SK-N-SH treated with all-trans-retinoic acid at 6 μM for 48 hours (cell line): ENCODE results near the gene TP53AIP1.

Source experiments
- ARNTL ChIP-seq: fragments of 450-650 bp; formaldehyde crosslinking; IDR thresholded peaks from 2 replicates; pipeline ENCODE4 v1.5.0; 2020; ENCODE audit warnings: low read depth, mild to moderate bottlenecking, moderate library complexity, borderline replicate concordance
- CSRNP3 ChIP-seq: fragments of 250-450 bp; sonication (Bioruptor Pico); IDR thresholded peaks from 2 replicates; pipeline ENCODE4 v1.5.1; 2021; ENCODE audit warnings: mild to moderate bottlenecking, moderate library complexity
- ISL1 ChIP-seq: fragments of 250-450 bp; sonication (Bioruptor Pico); IDR thresholded peaks from 2 replicates; pipeline ENCODE4 v2.1.2; 2022; ENCODE audit warnings: mild to moderate bottlenecking, moderate library complexity
- OSR1 ChIP-seq: fragments of 250-450 bp; sonication (Bioruptor Pico); IDR thresholded peaks from 2 replicates; pipeline ENCODE4 v1.8.0; 2022; ENCODE audit warnings: moderate library complexity, mild to moderate bottlenecking, inconsistent platforms
- POU6F1 ChIP-seq: fragments of 250-450 bp; sonication (Bioruptor Pico); IDR thresholded peaks from 2 replicates; pipeline ENCODE4 v1.8.0; 2021; ENCODE audit warnings: low read depth, mild to moderate bottlenecking, moderate library complexity, borderline replicate concordance
- RARB ChIP-seq: fragments of 250-450 bp; sonication (Bioruptor Pico); IDR thresholded peaks from 2 replicates; pipeline ENCODE4 v1.8.0; 2021; ENCODE audit warnings: mild to moderate bottlenecking, moderate library complexity
- SNAI2 ChIP-seq: fragments of 250-450 bp; sonication (Bioruptor Pico); IDR thresholded peaks from 2 replicates; pipeline ENCODE4 v1.5.0; 2020; ENCODE audit warnings: mild to moderate bottlenecking, moderate library complexity
- TOX ChIP-seq: fragments of 250-450 bp; sonication (Bioruptor Pico); IDR thresholded peaks from 2 replicates; pipeline ENCODE4 v1.8.0; 2021; ENCODE audit warnings: mild to moderate bottlenecking, moderate library complexity, borderline replicate concordance
- ZC3H10 ChIP-seq: fragments of 250-450 bp; sonication (Bioruptor Pico); IDR thresholded peaks from 2 replicates; pipeline ENCODE4 v1.5.1; 2021; ENCODE audit warnings: mild to moderate bottlenecking, moderate library complexity
- ZFP30 ChIP-seq: fragments of 450-650 bp; formaldehyde crosslinking; IDR thresholded peaks from 2 replicates; pipeline ENCODE4 v1.5.0; 2022; ENCODE audit warnings: mild to moderate bottlenecking, moderate library complexity
- ZNF70 ChIP-seq: fragments of 450-650 bp; formaldehyde crosslinking; IDR thresholded peaks from 2 replicates; pipeline ENCODE4 v1.5.0; 2020; ENCODE audit warnings: mild to moderate bottlenecking, moderate library complexity
- ZNF8 ChIP-seq: fragments of 450-650 bp; formaldehyde crosslinking; IDR thresholded peaks from 2 replicates; pipeline ENCODE4 v1.5.0; 2020; ENCODE audit warnings: mild to moderate bottlenecking, moderate library complexity
- TF ChIP-seq, protein P1 (sequence below): fragments of 250-450 bp; sonication (Bioruptor Pico); IDR thresholded peaks from 2 replicates; pipeline ENCODE4 v1.5.1; 2020; ENCODE audit warnings: low read depth, mild to moderate bottlenecking, moderate library complexity

GRCh38 chr11:128919216-128919615 lies 23.5 kb downstream of the TP53AIP1 start:
- TF ChIP-seq ZFP30 (no peak), ZNF70 (CRISPR knock-in tag) (no peak), POU6F1 (CRISPR knock-in tag) (no peak), SNAI2 (CRISPR knock-in tag) (no peak), RARB (CRISPR knock-in tag) (no peak), ZC3H10 (CRISPR knock-in tag) (no peak), ISL1 (CRISPR knock-in tag) (no peak), ZNF8 (CRISPR knock-in tag) (no peak), OSR1 (CRISPR knock-in tag) (no peak), TOX (no peak), ARNTL (no peak), CSRNP3 (CRISPR knock-in tag) (no peak)
- TF ChIP-seq, protein P1, sequence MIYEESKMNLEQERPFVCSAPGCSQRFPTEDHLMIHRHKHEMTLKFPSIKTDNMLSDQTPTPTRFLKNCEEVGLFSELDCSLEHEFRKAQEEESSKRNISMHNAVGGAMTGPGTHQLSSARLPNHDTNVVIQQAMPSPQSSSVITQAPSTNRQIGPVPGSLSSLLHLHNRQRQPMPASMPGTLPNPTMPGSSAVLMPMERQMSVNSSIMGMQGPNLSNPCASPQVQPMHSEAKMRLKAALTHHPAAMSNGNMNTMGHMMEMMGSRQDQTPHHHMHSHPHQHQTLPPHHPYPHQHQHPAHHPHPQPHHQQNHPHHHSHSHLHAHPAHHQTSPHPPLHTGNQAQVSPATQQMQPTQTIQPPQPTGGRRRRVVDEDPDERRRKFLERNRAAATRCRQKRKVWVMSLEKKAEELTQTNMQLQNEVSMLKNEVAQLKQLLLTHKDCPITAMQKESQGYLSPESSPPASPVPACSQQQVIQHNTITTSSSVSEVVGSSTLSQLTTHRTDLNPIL (CRISPR knock-in tag), result no peak
